Liver (tissue), 3 donors: ENCODE results near the gene CELA3B.
"Not testable (repeated sequence)": the region's sequence is repeated elsewhere in the genome, so short reads cannot be mapped to it uniquely, and the experiment has no call there.

Experiments used
- CTCF ChIP-seq: fragments of 150-350 bp; IDR thresholded peaks from 2 replicates; pipeline ENCODE4 v1.5.1; 2017; ENCODE audit warnings: improper control_type of control experiment, low read depth, low read length; ENCODE audit not compliant: missing input control
- GABPA ChIP-seq, 2 donors: IDR thresholded peaks in 1 of 2; conservative IDR thresholded peaks in 1 of 2; 2 replicates each; pipeline ENCODE4 v1.6.1; 2016; ENCODE audit warnings: antibody characterized with exemption in 2 of 2, mild to moderate bottlenecking in 1 of 2, moderate library complexity in 1 of 2
- HNF4G ChIP-seq: IDR thresholded peaks from 2 replicates; pipeline ENCODE4 v1.6.1; 2016; ENCODE audit warnings: antibody characterized with exemption
- JUND ChIP-seq, 2 donors: IDR thresholded peaks; 2 replicates each; pipeline ENCODE4 v1.6.1; 2016; ENCODE audit warnings: antibody characterized with exemption in 2 of 2
- MAX ChIP-seq: IDR thresholded peaks from 2 replicates; pipeline ENCODE4 v1.6.1; 2016; ENCODE audit warnings: antibody characterized with exemption
- RAD21 ChIP-seq, 2 donors: IDR thresholded peaks; 2 replicates each; pipeline ENCODE4 v1.6.1; 2016; ENCODE audit warnings: antibody characterized with exemption in 2 of 2, mild to moderate bottlenecking in 2 of 2
- YY1 ChIP-seq: IDR thresholded peaks from 2 replicates; pipeline ENCODE4 v1.6.1; 2016; ENCODE audit warnings: antibody characterized with exemption, mild to moderate bottlenecking
- ZBTB33 ChIP-seq: IDR thresholded peaks from 2 replicates; pipeline ENCODE4 v1.6.1; 2016; ENCODE audit warnings: antibody characterized with exemption
- donor health status: healthy.
- donor health status: healthy.

GRCh38 chr1:21976703-21977239, at the start of gene CELA3B:
- TF ChIP-seq CTCF; YY1; GABPA (IDR thresholded peaks at IDR 0.05 in 1 of 2, conservative IDR thresholded peaks at IDR 0.05 in 1 of 2); ZBTB33; JUND (IDR thresholded peaks at IDR 0.05); RAD21 (IDR thresholded peaks at IDR 0.05); MAX; HNF4G: not testable (repeated sequence)
